Measurements from ENCODE around the gene PPIL4. TPM values are rescaled to one million over a fixed set of nuclear protein-coding genes. Genes with fewer than 3 reads are reported as not detected.

The PPIL4 gene
- total and polyA plus RNA-seq, 10 of the 15 experiments (the other 5 are each of a cell fraction or from before 2014, with no cell fraction given), result 8.0 to 28.4 (median 24.3) TPM

- ATAC-seq (peak; percentile 46), DNase-seq (ENCODE audit: low read depth, low spot score) (no peak), FAIRE-seq (no peak)
- in situ Hi-C loops (cut with MboI) (no loop called here), intact Hi-C loops (cut with micrococcal nuclease; ENCODE audit: unreplicated experiment) (loop anchor here (2.0 to 5.0 kb wide), 4 partner anchors 82 to 181 kb away; partner anchors contain the start of genes KATNA1, LATS1, NUP43 and PCMT1)
- Histone ChIP-seq H3K27ac (ENCODE audit: control insufficient read depth, insufficient read depth) (peak overlapping the region; percentile 94), H3K9ac (ENCODE audit: control insufficient read depth, insufficient read depth, low read length) (peak overlapping the region; percentile 96), H3K4me3 (peak overlapping the region; percentile 97), H3K27me3 (replicated peaks in 1 of 2; ENCODE audit: control insufficient read depth in 2 of 2, insufficient read depth in 2 of 2, low read length in 1 of 2) (no peaks in the 10 kb centered on the region), H3K4me1 (ENCODE audit: control insufficient read depth, insufficient read depth, low read length) (peaks cover 13% of the 10 kb centered on the region; the same call in 1 of the 2 replicates), H3K79me2 (ENCODE audit: control insufficient read depth, insufficient read depth, low read length) (peaks cover 47% of the 10 kb centered on the region), H3K4me2 (ENCODE audit: control insufficient read depth, insufficient read depth) (peak overlapping the region; percentile 77), H3K9me3 (replicated peaks; ENCODE audit: control insufficient read depth, insufficient read depth, low read length) (no peaks in the 10 kb centered on the region), H3K36me3 (ENCODE audit: control insufficient read depth in 2 of 2, insufficient read depth in 2 of 2, low read length in 1 of 2) (no peaks in the 10 kb centered on the region), H4K20me1 (ENCODE audit: control insufficient read depth, insufficient read depth) (no peaks in the 10 kb centered on the region), H2AFZ (ENCODE audit: control insufficient read depth, low read depth, low read length) (peak overlapping the region; percentile 86)
- ChIA-PET CTCF (no interaction called here), POLR2A (interaction anchor here (0.6 to 2.0 kb wide), 4 partner anchors 9 to 152 kb away, joined by 3 to 6 read pairs (median 4); no protein-coding TSS in a partner anchor), SMC1A (ENCODE audit: uncharacterized antibody, unreplicated experiment) (interaction anchor here (1.0 to 1.7 kb wide), 6 partner anchors 13 to 151 kb away, joined by 3 to 5 read pairs (median 4); partner anchors contain the start of gene LATS1), RAD21 (ENCODE audit: unreplicated experiment) (interaction anchor here (0.7 to 2.2 kb wide), 7 partner anchors 20 to 151 kb away, joined by 3 to 8 read pairs (median 3); partner anchors contain the start of gene LATS1)
- under 1% methylated on average over 81 of the region's 81 CpGs for WGBS (ENCODE audit: insufficient coverage, insufficient replicate concordance, low lambda C conversion rate, missing lambda C conversion rate)
- no TSS peak for BruUV-seq (replicated peaks)
- 0 out of 2 replicates have a peak, but pooled peaks have one; percentile 16 for TF ChIP-seq RB1 (IDR thresholded peaks at IDR 0.05; ENCODE audit: borderline replicate concordance)
- no peak for TF ChIP-seq STAT3 (IDR thresholded peaks at IDR 0.05; ENCODE audit: low read depth, low read length)
- TF ChIP-seq BACH1 (IDR thresholded peaks at IDR 0.05; ENCODE audit: borderline replicate concordance), result peak; percentile 55
- TF ChIP-seq EGR1 (IDR thresholded peaks at IDR 0.05; ENCODE audit: borderline replicate concordance in 1 of 2, low read depth in 2 of 2, low read length in 2 of 2), result peak in 1 of 2 experiments; percentile 37; a peak in 1 of 3 replicates
- no peak for TF ChIP-seq CEBPB (IDR thresholded peaks at IDR 0.05; ENCODE audit: borderline replicate concordance in 1 of 2, low read depth in 2 of 2, low read length in 2 of 2)
- no peak for TF ChIP-seq ZNF622 (IDR thresholded peaks at IDR 0.05)
- TF ChIP-seq BRCA1 (IDR thresholded peaks at IDR 0.05; ENCODE audit: low read depth, low read length), result no peak
- TF ChIP-seq RELB (IDR thresholded peaks at IDR 0.05; ENCODE audit: low read depth), result no peak
- no peak for TF ChIP-seq CBX5 (IDR thresholded peaks at IDR 0.05; ENCODE audit: low read depth)
- TF ChIP-seq LARP7 (IDR thresholded peaks at IDR 0.05), result peak; percentile 71
- no peak for TF ChIP-seq SREBF1 (IDR thresholded peaks at IDR 0.05; ENCODE audit: low read length)
- TF ChIP-seq EED (IDR thresholded peaks at IDR 0.05; ENCODE audit: low read depth), result no peak; the same call in 1 of the 2 replicates
- TF ChIP-seq TCF7 (IDR thresholded peaks at IDR 0.05; ENCODE audit: borderline replicate concordance), result no peak
- TF ChIP-seq SMAD1 (IDR thresholded peaks at IDR 0.05; ENCODE audit: low read depth, partially characterized antibody), result no peak
- TF ChIP-seq POLR2A (IDR thresholded peaks at IDR 0.05; ENCODE audit: low read depth, low read length), result peak; percentile 85
- TF ChIP-seq NR2F1 (conservative IDR thresholded peaks at IDR 0.05), result peak; percentile 58
- 0 out of 3 replicates have a peak, but pooled peaks have one; percentile 42 for TF ChIP-seq POU2F2 (IDR thresholded peaks at IDR 0.05; ENCODE audit: borderline replicate concordance, low read depth, low read length)
- no peak for TF ChIP-seq HCFC1 (IDR thresholded peaks at IDR 0.05; ENCODE audit: low read length)
- no peak for TF ChIP-seq HSF1 (IDR thresholded peaks at IDR 0.05; ENCODE audit: low read depth, low read length)
- no peak; a peak in 1 of 4 replicates for TF ChIP-seq IKZF2 (IDR thresholded peaks at IDR 0.05)
- no peak for TF ChIP-seq CREM (IDR thresholded peaks at IDR 0.05; ENCODE audit: low read depth)
- TF ChIP-seq DPF2 (IDR thresholded peaks at IDR 0.05), result 0 out of 2 replicates have a peak, but pooled peaks have one; percentile 39
Observed at GRCh38 chr6:149566410-149567193, 20.8 kb upstream of the PPIL4 start.
